Activated CD4-positive, alpha-beta T cell treated with anti-CD3 and anti-CD28 coated beads, Interleukin-2, amount 10 ng/mL, durations not matched to agents 7 days and 5 days (primary cell): ENCODE data around the gene ENTPD8. TPM values are rescaled to one million over a fixed set of nuclear protein-coding genes. Genes with fewer than 3 reads are reported as not detected.
"Not testable (repeated sequence)": the region's sequence is repeated elsewhere in the genome, so short reads cannot be mapped to it uniquely, and the experiment has no call there.

ENCODE experiments used
- CTCF ChIA-PET: fragments of 350-600 bp; sonication (Branson Sonifier 250); formaldehyde crosslinking; loops from one replicate; lab custom pipeline; 2021; ENCODE audit warnings: antibody characterized with exemption; lab: Charles Lee
- POLR2A ChIA-PET: fragments of 350-600 bp; sonication (Branson Sonifier 250); formaldehyde crosslinking; loops from one replicate; lab custom pipeline; 2021; ENCODE audit warnings: antibody characterized with exemption; lab: Charles Lee
- DNase-seq: peaks from one replicate; pipeline ENCODE4 v3.0.0-alpha.2; 2020
- H3K27ac Mint-ChIP-seq: one replicate; pipeline ENCODE4 v1.8.0; 2021; ENCODE audit warnings: mild to moderate bottlenecking, moderate library complexity, mixed read lengths
- H3K27me3 Mint-ChIP-seq: one replicate; pipeline ENCODE4 v1.8.0; 2021; ENCODE audit warnings: mixed read lengths
- H3K36me3 Mint-ChIP-seq: one replicate; pipeline ENCODE4 v1.8.0; 2021; ENCODE audit warnings: low read depth, mixed read lengths
- H3K4me1 Mint-ChIP-seq: one replicate; pipeline ENCODE4 v1.8.0; 2021; ENCODE audit warnings: mixed read lengths
- H3K4me3 Mint-ChIP-seq: one replicate; pipeline ENCODE4 v1.8.0; 2021; ENCODE audit warnings: mild to moderate bottlenecking, moderate library complexity, mixed read lengths
- H3K9me3 Mint-ChIP-seq: one replicate; pipeline ENCODE4 v1.8.0; 2021; ENCODE audit warnings: mixed read lengths
- total RNA-seq, 2 experiments: library from RNA; stranded (reverse); gene quantifications; one replicate each; pipeline ENCODE4 v1.2.3, GENCODE V29; 2021

ENTPD8 gene
- total RNA-seq, 2 experiments from 2014 or later: not detected

DNA sequence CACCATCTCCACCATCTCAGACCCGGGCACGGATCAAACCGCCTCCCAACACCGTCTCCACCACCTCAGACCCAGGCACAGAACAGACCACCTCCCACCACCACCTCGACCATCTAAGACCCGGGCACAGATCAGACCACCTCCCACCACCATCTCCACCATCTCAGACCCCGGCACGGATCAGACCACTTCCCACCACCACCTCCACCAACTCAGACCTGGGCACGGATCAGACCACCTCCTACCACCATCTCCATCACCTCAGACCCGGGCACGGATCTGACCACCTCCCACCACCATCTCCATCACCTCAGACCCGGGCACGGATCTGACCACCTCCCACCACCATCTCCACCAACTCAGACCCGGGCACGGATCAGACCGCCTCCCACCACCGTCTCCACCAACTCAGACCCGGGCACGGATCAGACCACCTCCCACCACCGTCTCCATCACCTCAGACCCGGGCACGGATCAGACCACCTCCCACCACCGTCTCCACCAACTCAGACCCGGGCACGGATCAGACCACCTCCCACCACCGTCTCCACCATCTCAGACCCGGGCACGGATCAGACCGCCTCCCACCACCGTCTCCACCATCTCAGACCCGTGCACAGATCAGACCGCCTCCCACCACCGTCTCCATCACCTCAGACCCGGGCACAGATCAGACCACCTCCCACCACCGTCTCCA lies 25.4 kb upstream of the ENTPD8 start:
- peaks cover 15% of the 10 kb centered on the region for H3K4me1 Mint-ChIP-seq
- H3K36me3 Mint-ChIP-seq, POLR2A ChIA-PET, CTCF ChIA-PET, H3K9me3 Mint-ChIP-seq, H3K4me3 Mint-ChIP-seq, DNase-seq: not testable (repeated sequence)
- peak overlapping the region; percentile 55 for H3K27ac Mint-ChIP-seq
- peaks cover 14% of the 10 kb centered on the region for H3K27me3 Mint-ChIP-seq

DNA sequence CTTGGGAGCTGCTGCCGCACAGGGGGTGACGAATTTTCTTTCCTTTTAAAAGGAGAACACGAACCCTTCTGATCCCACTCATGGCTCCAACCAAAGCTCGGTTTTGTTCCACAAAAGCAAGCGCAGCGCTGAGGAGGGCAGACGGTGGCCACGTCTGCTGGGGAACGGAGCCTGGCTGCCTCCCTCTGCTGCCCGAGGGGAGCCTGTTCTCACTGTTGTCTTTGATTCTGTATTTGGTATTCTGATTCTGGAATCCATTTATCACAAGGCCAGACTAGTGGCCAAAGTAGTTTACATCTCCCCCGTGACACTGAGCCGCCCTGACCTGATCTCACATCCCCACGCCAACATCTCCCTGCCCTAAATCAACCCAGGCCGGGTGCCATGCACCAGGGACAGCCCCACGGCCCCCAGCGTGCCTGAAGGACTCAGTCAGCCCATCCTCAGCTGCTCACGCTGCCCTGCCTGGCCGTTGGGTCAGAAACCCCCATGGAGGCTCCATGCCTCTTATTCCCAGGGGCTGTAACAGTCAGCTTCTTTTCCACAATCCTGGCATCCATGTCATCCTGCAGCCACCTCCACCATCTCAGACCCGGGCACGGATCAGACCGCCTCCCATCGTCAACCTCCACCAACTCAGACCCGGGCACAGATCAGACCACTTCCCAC lies 24.7 kb upstream of the ENTPD8 start:
- Mint-ChIP-seq H3K9me3 (no peaks in the 10 kb centered on the region), H3K27ac (no peak overlapping the region), H3K4me1 (peaks cover 20% of the 10 kb centered on the region), H3K4me3 (no peak overlapping the region), H3K36me3 (no peaks in the 10 kb centered on the region), H3K27me3 (peaks cover 13% of the 10 kb centered on the region)
- DNase-seq: no peak
- POLR2A ChIA-PET: no interaction called here
- CTCF ChIA-PET: no interaction called here

DNA sequence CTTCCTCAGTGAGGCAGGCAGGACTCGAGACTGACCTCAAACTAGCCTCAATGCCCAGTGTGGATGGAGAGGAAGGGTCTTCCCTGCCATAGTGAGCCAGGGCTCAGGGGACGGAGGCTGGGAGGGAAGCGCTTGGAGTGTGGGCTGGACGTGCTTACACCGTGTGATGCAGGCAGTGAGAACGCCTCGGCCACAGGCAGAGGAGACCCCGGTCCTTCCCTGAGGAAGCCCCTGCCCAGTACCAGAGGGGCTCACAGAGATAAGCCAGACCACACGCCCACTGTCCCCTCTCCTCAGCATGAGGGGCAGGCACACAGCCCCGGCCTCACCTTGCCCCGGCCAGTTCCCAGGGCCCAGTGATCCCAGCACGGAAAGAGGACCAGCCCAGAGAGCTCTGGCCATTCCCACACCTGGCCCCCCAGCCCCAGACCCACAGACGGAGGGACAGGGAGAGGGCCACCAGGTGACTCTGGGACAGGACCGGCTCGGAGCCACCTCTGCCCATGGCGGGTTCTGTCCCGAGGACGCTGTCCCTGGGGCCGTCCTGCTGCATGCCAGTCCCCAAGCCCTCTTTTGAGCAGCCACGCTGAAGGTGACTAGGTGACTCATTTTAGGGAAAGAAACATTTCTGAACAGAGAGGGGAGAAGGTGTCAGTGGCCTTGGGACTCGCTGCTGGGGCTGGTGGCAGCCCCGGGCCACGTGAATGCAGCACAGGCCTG lies 24.0 kb upstream of the ENTPD8 start:
- POLR2A ChIA-PET: no interaction called here
- H3K4me1 Mint-ChIP-seq: peaks cover 21% of the 10 kb centered on the region
- H3K36me3 Mint-ChIP-seq: no peaks in the 10 kb centered on the region
- DNase-seq: no peak
- H3K27ac Mint-ChIP-seq: no peak overlapping the region
- CTCF ChIA-PET: no interaction called here
- no peaks in the 10 kb centered on the region for H3K9me3 Mint-ChIP-seq
- H3K27me3 Mint-ChIP-seq: peaks cover 9% of the 10 kb centered on the region
- no peak overlapping the region for H3K4me3 Mint-ChIP-seq

DNA sequence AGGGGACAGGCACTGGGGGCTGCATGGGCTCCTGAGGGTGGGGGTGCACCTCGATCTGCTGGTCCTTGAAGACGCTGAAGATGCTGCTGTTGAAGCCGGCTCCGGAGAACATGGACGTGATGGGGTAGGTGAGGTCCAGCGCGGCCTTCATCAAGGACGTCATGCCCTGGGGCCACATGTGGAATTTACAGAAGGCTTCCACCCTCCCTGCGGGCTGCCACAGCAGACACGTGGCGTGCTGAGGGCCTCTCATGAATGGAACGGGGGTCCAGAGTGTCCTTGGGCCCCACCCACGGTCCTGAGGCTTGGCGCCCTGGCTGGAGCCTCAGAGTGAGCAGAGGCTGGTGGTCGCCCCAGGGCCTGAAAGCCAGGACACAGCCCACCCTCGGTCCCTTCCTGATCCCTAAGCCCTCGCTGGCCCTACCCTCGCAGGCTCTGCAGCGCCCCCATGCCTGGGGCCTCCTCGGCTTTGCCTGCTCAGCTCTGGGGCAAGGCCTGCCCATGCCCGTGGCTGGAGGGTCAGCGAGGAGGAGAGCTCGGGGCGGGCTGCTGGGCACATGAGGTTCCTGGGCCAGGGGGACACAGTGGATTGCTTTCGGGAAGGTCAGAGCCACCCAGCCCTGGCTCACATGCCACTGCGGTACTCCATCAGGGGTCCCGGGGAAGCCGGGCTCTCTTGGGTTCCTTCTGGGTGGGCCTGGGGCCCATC lies 23.3 kb upstream of the ENTPD8 start:
- no peaks in the 10 kb centered on the region for H3K9me3 Mint-ChIP-seq
- POLR2A ChIA-PET: no interaction called here
- peaks cover 24% of the 10 kb centered on the region for H3K4me1 Mint-ChIP-seq
- no peak overlapping the region for H3K27ac Mint-ChIP-seq
- no peaks in the 10 kb centered on the region for H3K36me3 Mint-ChIP-seq
- no peak overlapping the region for H3K4me3 Mint-ChIP-seq
- DNase-seq: no peak
- H3K27me3 Mint-ChIP-seq: peaks cover 6% of the 10 kb centered on the region
- CTCF ChIA-PET: no interaction called here

DNA sequence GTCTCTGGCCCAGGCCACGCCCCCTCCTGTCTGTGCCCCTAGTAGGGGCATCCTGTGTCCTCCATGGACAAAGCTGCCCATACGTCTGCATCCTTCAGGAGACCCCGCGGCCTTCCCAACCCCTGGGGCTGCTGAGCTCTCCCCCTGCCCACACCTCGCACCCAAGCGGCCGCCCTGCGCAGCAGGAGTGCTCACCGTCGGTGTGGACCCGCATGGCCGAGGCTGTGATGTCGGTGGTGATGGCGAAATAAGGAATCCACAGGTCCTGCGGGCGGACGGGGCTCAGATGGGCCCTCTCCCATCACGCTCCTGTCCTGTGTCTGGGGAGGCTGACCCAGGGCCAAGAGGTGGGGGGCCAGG lies 22.8 kb upstream of the ENTPD8 start:
- POLR2A ChIA-PET: no interaction called here
- no peaks in the 10 kb centered on the region for H3K9me3 Mint-ChIP-seq
- DNase-seq: no peak
- H3K27ac Mint-ChIP-seq: no peak overlapping the region
- peaks cover 24% of the 10 kb centered on the region for H3K4me1 Mint-ChIP-seq
- no peaks in the 10 kb centered on the region for H3K36me3 Mint-ChIP-seq
- CTCF ChIA-PET: interaction anchor here (1.4 to 1.6 kb wide), 2 partner anchors 27 to 41 kb away, joined by 5 to 6 read pairs; partner anchors contain the start of genes EXD3 and NOXA1
- H3K4me3 Mint-ChIP-seq: no peak overlapping the region
- H3K27me3 Mint-ChIP-seq: peaks cover 2% of the 10 kb centered on the region

DNA sequence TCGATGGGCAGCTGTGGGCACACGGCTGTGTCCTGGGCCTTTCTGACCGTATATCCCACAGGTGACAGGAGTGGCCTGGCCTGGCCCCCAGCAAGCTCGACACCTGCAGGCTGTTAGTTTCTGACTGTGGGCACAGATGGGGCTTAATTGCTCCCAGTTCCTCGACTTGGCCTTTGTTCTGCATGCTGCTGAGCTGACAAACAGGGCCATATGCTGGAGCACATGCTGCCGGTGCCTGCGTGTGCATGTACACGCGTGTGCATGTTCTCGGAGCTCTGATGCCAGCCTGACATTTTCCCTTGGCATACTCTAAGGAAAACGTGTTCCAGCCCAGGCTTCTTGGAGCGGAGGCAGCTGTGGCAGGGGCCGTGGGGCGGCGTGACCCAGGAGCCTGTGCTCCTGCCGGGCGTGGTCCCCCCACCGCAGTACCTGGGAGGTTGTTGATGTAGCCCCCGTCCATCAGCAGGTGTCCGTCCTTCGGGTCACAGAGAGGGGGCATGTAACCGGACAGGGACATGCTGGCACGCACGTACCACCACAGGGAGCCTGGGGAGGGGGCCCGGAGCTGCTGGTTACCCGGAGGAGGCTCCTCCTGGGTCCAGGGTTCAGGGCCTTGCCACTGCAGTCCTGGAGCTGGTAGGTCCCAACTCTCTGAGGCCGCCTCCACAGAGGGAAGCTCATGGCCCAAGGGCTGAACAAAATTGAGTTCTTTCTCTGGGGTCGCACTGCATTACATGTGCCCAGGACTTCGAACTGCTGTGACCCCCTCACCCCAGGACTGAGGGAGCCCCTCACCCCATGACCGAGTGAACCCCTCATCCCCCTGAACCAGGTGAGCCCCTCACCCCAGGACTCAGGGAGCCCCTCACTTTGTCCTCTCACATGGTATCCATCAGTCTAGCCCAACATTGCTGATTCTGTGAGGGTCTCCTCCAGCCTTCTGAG lies 22.1 kb upstream of the ENTPD8 start:
- POLR2A ChIA-PET: no interaction called here
- no peaks in the 10 kb centered on the region for H3K9me3 Mint-ChIP-seq

DNA sequence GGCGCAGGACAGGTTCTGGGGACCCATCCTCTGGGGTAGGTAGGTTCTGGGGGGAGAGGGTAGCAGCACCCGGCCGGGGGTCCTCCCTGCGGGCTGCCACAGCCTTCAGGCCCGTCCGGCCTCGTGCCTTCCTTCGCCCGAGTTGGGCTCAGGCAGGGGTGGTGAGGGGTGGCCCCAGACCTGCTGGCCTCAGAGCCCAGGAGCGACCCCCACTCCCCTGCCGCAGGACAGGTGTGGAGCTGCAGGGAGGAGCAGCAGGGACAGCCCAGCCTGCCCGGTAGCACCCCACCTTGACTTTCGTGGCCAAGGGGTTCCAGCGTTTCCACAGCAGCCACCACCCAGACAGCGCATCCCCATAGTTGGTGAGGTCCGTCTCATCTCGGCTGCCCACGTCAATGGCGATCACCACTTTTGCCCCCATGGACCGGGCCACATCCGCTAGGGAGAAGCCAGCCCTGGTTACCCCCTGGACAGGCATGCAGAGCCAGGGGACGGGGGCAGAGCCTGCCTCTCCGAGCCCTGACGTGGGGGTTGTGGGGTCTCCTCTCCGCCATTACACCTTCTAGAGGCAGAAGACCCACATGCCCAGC lies 21.3 kb upstream of the ENTPD8 start:
- Mint-ChIP-seq H3K4me1 (peaks cover 24% of the 10 kb centered on the region), H3K27ac (peak overlapping the region; percentile 91), H3K27me3 (no peaks in the 10 kb centered on the region), H3K9me3 (no peaks in the 10 kb centered on the region), H3K36me3 (no peaks in the 10 kb centered on the region), H3K4me3 (no peak overlapping the region)
- ChIA-PET POLR2A (interaction anchor here (1.0 kb wide), 1 partner anchor 222 kb away, joined by 3 read pairs; the partner anchor contains the start of gene TUBB4B), CTCF (interaction anchor here (0.6 to 1.6 kb wide), 7 partner anchors 13 to 130 kb away, joined by 3 to 6 read pairs (median 4); partner anchors contain the start of genes EXD3 and NOXA1)
- DNase-seq: no peak

More for the DNA sequence above, 22.1 kb upstream of the ENTPD8 start:
- CTCF ChIA-PET: interaction anchor here (1.4 to 1.6 kb wide), 2 partner anchors 28 to 40 kb away, joined by 5 to 6 read pairs; partner anchors contain the start of genes EXD3 and NOXA1
- no peaks in the 10 kb centered on the region for H3K36me3 Mint-ChIP-seq
- peak overlapping the region; percentile 25 for H3K4me3 Mint-ChIP-seq
- peak overlapping the region; percentile 78 for H3K27ac Mint-ChIP-seq
- H3K27me3 Mint-ChIP-seq: no peaks in the 10 kb centered on the region
- DNase-seq: no peak
- H3K4me1 Mint-ChIP-seq: peaks cover 24% of the 10 kb centered on the region

DNA sequence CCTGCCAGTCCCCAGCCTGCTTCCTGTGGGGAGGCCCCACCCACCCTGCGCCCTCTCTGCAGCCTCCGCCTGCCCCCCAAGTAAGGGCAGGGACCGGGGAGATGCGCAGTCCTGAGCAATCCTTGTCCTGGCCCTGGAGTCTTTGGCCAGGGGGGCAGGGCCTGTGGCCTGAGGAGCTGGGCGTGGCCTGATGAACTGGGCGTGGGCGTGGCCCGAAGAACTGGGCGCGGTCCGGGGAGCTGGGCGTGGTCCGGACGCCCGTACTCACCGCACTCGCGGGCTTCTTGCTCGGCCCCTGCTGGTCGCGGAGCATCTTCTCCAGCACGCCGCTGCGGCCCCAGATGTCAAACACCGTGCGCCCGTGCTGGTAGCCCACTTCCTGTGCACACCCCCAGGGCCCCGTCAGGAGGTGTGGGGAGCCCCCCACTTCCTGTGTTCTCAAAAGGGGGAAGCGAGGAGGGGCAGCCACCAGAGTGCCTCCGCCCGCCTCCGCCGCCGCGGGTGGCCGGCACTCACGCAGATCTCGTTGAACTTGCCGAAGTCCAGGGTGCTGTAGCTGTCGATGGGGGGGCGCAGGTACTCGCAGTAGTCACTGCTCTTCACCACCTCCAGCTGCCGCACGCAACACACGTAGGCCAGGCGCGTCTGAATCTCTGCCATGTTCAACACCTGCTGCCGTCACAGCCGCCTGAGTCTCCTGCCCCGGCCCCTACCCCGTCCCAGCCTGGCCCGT lies 20.7 kb upstream of the ENTPD8 start:
- peak overlapping the region; percentile 91 for H3K27ac Mint-ChIP-seq
- CTCF ChIA-PET: interaction anchor here (0.6 to 1.1 kb wide), 6 partner anchors 9 to 130 kb away, joined by 3 to 5 read pairs (median 4); partner anchors contain the start of genes EXD3 and NOXA1
- no peaks in the 10 kb centered on the region for H3K36me3 Mint-ChIP-seq
- peak overlapping the region; percentile 66 for H3K4me3 Mint-ChIP-seq
- peak; percentile 85 for DNase-seq
- no peaks in the 10 kb centered on the region for H3K9me3 Mint-ChIP-seq
- POLR2A ChIA-PET: interaction anchor here (1.0 kb wide), 1 partner anchor 221 kb away, joined by 3 read pairs; the partner anchor contains the start of gene TUBB4B
- H3K4me1 Mint-ChIP-seq: peaks cover 25% of the 10 kb centered on the region
- H3K27me3 Mint-ChIP-seq: no peaks in the 10 kb centered on the region

DNA sequence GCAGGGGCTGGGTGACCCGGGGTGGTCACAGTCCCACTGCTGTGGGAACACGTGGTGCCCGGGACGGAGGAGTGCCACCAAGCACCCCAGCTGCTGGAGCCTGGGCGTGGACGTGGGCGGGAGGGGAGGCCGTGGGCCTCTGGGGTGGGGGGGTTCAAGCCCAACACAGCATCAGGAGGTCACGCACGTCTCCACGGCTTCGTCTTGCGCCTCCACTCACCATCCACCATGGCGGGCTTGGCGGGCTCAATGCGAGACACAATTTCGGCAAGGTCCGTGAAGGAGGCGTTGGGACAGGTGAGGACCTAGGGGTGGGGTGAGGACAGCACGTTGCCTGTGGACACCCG lies 20.1 kb upstream of the ENTPD8 start:
- no peaks in the 10 kb centered on the region for H3K36me3 Mint-ChIP-seq
- peak overlapping the region; percentile 78 for H3K27ac Mint-ChIP-seq
- H3K9me3 Mint-ChIP-seq: no peaks in the 10 kb centered on the region
- peaks cover 28% of the 10 kb centered on the region for H3K4me1 Mint-ChIP-seq
- H3K4me3 Mint-ChIP-seq: peak overlapping the region; percentile 40
- no peak for DNase-seq
- POLR2A ChIA-PET: interaction anchor here (1.0 kb wide), 1 partner anchor 220 kb away, joined by 3 read pairs; the partner anchor contains the start of gene TUBB4B
- CTCF ChIA-PET: interaction anchor here (1.0 to 1.1 kb wide), 2 partner anchors 9 to 11 kb away, joined by 3 to 5 read pairs; no protein-coding TSS in a partner anchor
- no peaks in the 10 kb centered on the region for H3K27me3 Mint-ChIP-seq

DNA sequence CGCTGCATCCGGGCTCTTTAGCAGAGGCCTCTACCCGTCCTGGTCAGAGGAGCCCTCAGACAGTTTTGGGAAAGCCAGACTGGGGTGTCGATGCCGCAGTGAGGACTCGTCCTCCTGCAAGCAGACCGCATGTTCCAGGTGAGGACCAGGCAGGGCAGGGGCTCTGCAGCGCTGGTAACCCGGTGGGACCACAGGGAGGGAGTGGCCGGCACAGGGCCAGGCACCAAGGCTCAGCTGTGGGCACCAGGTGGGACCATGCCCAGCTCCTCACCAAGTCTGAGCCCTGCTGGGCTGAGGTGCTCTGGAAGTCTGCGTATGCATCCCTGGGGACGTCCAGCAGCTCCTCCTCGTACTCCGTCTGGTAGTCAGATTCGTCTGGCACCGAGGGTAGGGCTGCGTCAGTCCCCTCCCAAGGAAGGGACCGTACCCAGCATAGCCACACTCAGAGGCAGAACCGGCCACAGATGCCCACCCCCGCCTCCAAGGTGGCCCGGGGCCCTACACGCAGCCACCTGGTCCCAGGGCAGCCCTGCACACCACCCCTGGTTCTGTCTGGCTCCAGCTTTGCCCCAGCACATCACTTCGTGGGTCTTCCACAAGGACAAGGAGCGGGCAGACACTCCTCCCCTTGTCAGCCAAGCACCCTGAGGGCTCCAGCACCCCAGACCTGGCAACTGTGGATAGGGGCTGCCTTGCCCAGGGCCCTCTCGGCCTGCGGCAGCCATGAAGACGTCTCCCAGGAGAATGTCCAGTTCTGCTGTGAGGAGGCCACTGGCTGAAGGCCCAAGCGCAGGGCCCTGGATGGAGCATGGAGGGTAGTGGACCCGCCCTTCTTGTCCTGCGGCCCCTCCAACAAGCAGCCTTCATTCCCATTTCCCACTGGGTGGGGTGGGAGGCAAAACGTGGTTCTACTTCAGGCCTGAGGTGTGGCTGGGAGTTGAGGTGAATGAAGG lies 19.5 kb upstream of the ENTPD8 start:
- DNase-seq: no peak
- ChIA-PET POLR2A (no interaction called here), CTCF (interaction anchor here (1.1 kb wide), 1 partner anchor 8 kb away, joined by 5 read pairs; no protein-coding TSS in a partner anchor)
- H3K4me3 Mint-ChIP-seq: peak overlapping the region; percentile 40
- H3K9me3 Mint-ChIP-seq: no peaks in the 10 kb centered on the region
- peaks cover 35% of the 10 kb centered on the region for H3K4me1 Mint-ChIP-seq
- H3K36me3 Mint-ChIP-seq: peaks cover 3% of the 10 kb centered on the region
- H3K27ac Mint-ChIP-seq: peak overlapping the region; percentile 87
- H3K27me3 Mint-ChIP-seq: no peaks in the 10 kb centered on the region
